ENCODE results near the gene TRIM65. TPM values are rescaled to one million over a fixed set of nuclear protein-coding genes. Genes with fewer than 3 reads are reported as not detected.

The TRIM65 gene
- total RNA-seq, 6 experiments from 2014 or later = 10.3 to 12.6 (median 11.0) TPM

GRCh38 chr17:75904749-75905521 lies 8.2 kb upstream of the TRIM65 start, which contains the start of gene MRPL38:
TSS of gene MRPL38 (minus strand) at chr17:75904884. CDS start at chr17:75904875, 9 bp downstream.
- Mint-ChIP-seq H3K36me3 (ENCODE audit: low read depth) (no peaks in the 10 kb centered on the region), H3K27me3 (ENCODE audit: insufficient read depth) (peaks cover 2% of the 10 kb centered on the region; the same call in 1 of the 2 replicates), H3K4me1 (ENCODE audit: low read depth) (peaks cover 9% of the 10 kb centered on the region; the same call in 1 of the 2 replicates), H3K27ac (peak within 1 kb of the TSS; percentile 95), H3K4me3 (peak within 1 kb of the TSS; percentile 97), H3K9me3 (no peaks in the 10 kb centered on the region)
- peak; percentile 95 for DNase-seq
- peak; percentile 100 for TF ChIP-seq CTCF (IDR thresholded peaks at IDR 0.05)

- H3K36me3 Mint-ChIP-seq (ENCODE audit: low read depth) = no peaks in the 10 kb centered on the region
- no peaks in the 10 kb centered on the region for H3K9me3 Mint-ChIP-seq
- no peak overlapping the region for H3K27ac Mint-ChIP-seq
- H3K4me1 Mint-ChIP-seq (ENCODE audit: low read depth) = peaks cover 4% of the 10 kb centered on the region
- no peak overlapping the region for H3K4me3 Mint-ChIP-seq
- DNase-seq = no peak
- no peak for TF ChIP-seq CTCF (IDR thresholded peaks at IDR 0.05)
- H3K27me3 Mint-ChIP-seq (ENCODE audit: insufficient read depth) = peaks cover 2% of the 10 kb centered on the region; the same call in 1 of the 2 replicates
Measured at GRCh38 chr17:75902406-75902805, 5.7 kb upstream of the TRIM65 start.

GRCh38 chr17:75901727-75902126 lies 5.0 kb upstream of the TRIM65 start:
- no peaks in the 10 kb centered on the region for H3K36me3 Mint-ChIP-seq (ENCODE audit: low read depth)
- no peak for TF ChIP-seq CTCF (IDR thresholded peaks at IDR 0.05)
- DNase-seq = no peak
- peaks cover under 1% of the 10 kb centered on the region; the same call in 1 of the 2 replicates for H3K27me3 Mint-ChIP-seq (ENCODE audit: insufficient read depth)
- H3K27ac Mint-ChIP-seq = no peak overlapping the region
- H3K4me1 Mint-ChIP-seq (ENCODE audit: low read depth) = peaks cover 8% of the 10 kb centered on the region
- no peak overlapping the region for H3K4me3 Mint-ChIP-seq
- no peaks in the 10 kb centered on the region for H3K9me3 Mint-ChIP-seq

- no peak overlapping the region for H3K27ac Mint-ChIP-seq
- no peaks in the 10 kb centered on the region for H3K27me3 Mint-ChIP-seq (ENCODE audit: insufficient read depth)
- TF ChIP-seq CTCF (IDR thresholded peaks at IDR 0.05) = no peak
- peaks cover 8% of the 10 kb centered on the region for H3K4me1 Mint-ChIP-seq (ENCODE audit: low read depth)
- no peaks in the 10 kb centered on the region for H3K9me3 Mint-ChIP-seq
- no peak for DNase-seq
- no peak overlapping the region for H3K4me3 Mint-ChIP-seq
- H3K36me3 Mint-ChIP-seq (ENCODE audit: low read depth) = no peaks in the 10 kb centered on the region
Measured at GRCh38 chr17:75900691-75901533, 4.2 kb upstream of the TRIM65 start.

- Mint-ChIP-seq H3K36me3 (ENCODE audit: low read depth) (no peaks in the 10 kb centered on the region), H3K27ac (no peak overlapping the region), H3K4me3 (no peak overlapping the region), H3K4me1 (ENCODE audit: low read depth) (peaks cover 18% of the 10 kb centered on the region), H3K9me3 (no peaks in the 10 kb centered on the region), H3K27me3 (ENCODE audit: insufficient read depth) (peaks cover 4% of the 10 kb centered on the region; the same call in 1 of the 2 replicates)
- DNase-seq = no peak
- TF ChIP-seq CTCF (IDR thresholded peaks at IDR 0.05) = no peak
Measured at GRCh38 chr17:75899767-75900468, 3.2 kb upstream of the TRIM65 start.
